Brain microvascular endothelial cell (primary cell): ENCODE data around the gene ELMOD2.

ENCODE experiments used
- DNase-seq: peaks from one replicate; pipeline ENCODE4 v3.0.0-alpha.2; 2020
- H3K27ac ChIP-seq: fragments of 250-450 bp; sonication (Bioruptor Pico); 2 replicates; pipeline ENCODE4 v1.5.1; 2020; ENCODE audit warnings: mild to moderate bottlenecking, moderate library complexity
- H3K27me3 ChIP-seq: fragments of 250-450 bp; sonication (Bioruptor Pico); replicated peaks from 2 replicates; pipeline ENCODE4 v1.5.1; 2020; ENCODE audit warnings: mild to moderate bottlenecking
- H3K36me3 ChIP-seq: fragments of 250-450 bp; sonication (Bioruptor Pico); replicated peaks from 2 replicates; pipeline ENCODE4 v1.5.1; 2020; ENCODE audit warnings: mild to moderate bottlenecking
- H3K4me3 ChIP-seq: 2 replicates; pipeline ENCODE4 v1.5.1; 2011; ENCODE audit warnings: low read depth, mild to moderate bottlenecking, control low read depth, low read length, moderate library complexity
- CTCF ChIP-seq: IDR thresholded peaks from 2 replicates; pipeline ENCODE4 v1.5.1; 2011; ENCODE audit warnings: low read depth, mild to moderate bottlenecking, moderate library complexity, low read length, control low read depth, inconsistent platforms; ENCODE audit errors: missing control alignments
- in situ Hi-C: cut with HindIII; loops from 2 replicates; pipeline ENCODE4 v1.10.0; 2017; ENCODE audit warnings: low sequenced_read_pairs, low pct_ligation_motif_present

The ELMOD2 gene

GRCh38 chr4:140523857-140524742, at the start of gene ELMOD2:
ELMOD2 (plus strand) TSS chr4:140524168; CDS start chr4:140525429, 1,261 bp downstream.
- Histone ChIP-seq H3K27me3 (no peaks in the 10 kb centered on the region), H3K36me3 (no peaks in the 10 kb centered on the region), H3K27ac (peak within 1 kb of the TSS; percentile 52), H3K4me3 (peak within 1 kb of the TSS; percentile 78)
- in situ Hi-C loops = no loop called here
- TF ChIP-seq CTCF = peak; percentile 98
- DNase-seq = peak; percentile 97

GRCh38 chr4:140483445-140483844, 40.5 kb upstream of the ELMOD2 start:
- DNase-seq = no peak
- no peaks in the 10 kb centered on the region for H3K36me3 ChIP-seq
- no peak overlapping the region for H3K27ac ChIP-seq
- TF ChIP-seq CTCF = no peak
- in situ Hi-C loops = no loop called here
- no peaks in the 10 kb centered on the region for H3K27me3 ChIP-seq
- H3K4me3 ChIP-seq = no peak overlapping the region

- DNase-seq = no peak
- no peak for TF ChIP-seq CTCF
- Histone ChIP-seq H3K36me3 (no peaks in the 10 kb centered on the region), H3K4me3 (no peak overlapping the region), H3K27me3 (no peaks in the 10 kb centered on the region), H3K27ac (no peak overlapping the region)
- in situ Hi-C loops = no loop called here
These were observed 38.0 kb upstream of the ELMOD2 start for GRCh38 chr4:140485939-140486338.

- no peak for TF ChIP-seq CTCF
- no peaks in the 10 kb centered on the region for H3K36me3 ChIP-seq
- no peak overlapping the region for H3K27ac ChIP-seq
- peak overlapping the region; percentile 22 for H3K4me3 ChIP-seq
- H3K27me3 ChIP-seq = peaks cover 38% of the 10 kb centered on the region
- no peak for DNase-seq
- in situ Hi-C loops = no loop called here
These were observed 26.6 kb upstream of the ELMOD2 start for GRCh38 chr4:140497405-140497746.

- TF ChIP-seq CTCF = no peak
- no peak within 1 kb of the TSS for H3K27ac ChIP-seq
- H3K27me3 ChIP-seq = peaks cover 38% of the 10 kb centered on the region
- no peak for DNase-seq
- H3K36me3 ChIP-seq = no peaks in the 10 kb centered on the region
- peak within 1 kb of the TSS; percentile 40 for H3K4me3 ChIP-seq
- in situ Hi-C loops = no loop called here
These were observed 26.0 kb upstream of the ELMOD2 start, which contains the start of gene MGAT4D for GRCh38 chr4:140497747-140498636. MGAT4D (minus strand) TSS chr4:140498293; CDS start chr4:140498222, 71 bp downstream.
